ENCODE data around the gene RNASEH2B.

GRCh38 chr13:50911937-50912795 is 2.6 kb downstream of the RNASEH2B start:
- TF ChIP-seq POLR2AphosphoS5 (IDR thresholded peaks at IDR 0.05) (peak in 1 of 2 donors; percentile 50), CTCF (IDR thresholded peaks at IDR 0.05) (peak; percentile 80 to 89 (median 89))

Measured in esophagus muscularis mucosa (tissue), 3 donors.